OCI-M1 (cell line): ENCODE measurements around the gene LHPP.
A peak's percentile ranks its signal among the peaks of the same experiment; 100 is the strongest.

Source experiments
- DNase-seq: peaks from one replicate; lab custom pipeline; 2025; lab: John Stamatoyannopoulos, UW

The LHPP gene

GRCh38 chr10:124522131-124522932, 60.7 kb downstream of the LHPP start:
- DNase-seq, result no peak

- DNase-seq, result no peak
These were observed 61.6 kb downstream of the LHPP start for GRCh38 chr10:124522933-124523871.

DNA sequence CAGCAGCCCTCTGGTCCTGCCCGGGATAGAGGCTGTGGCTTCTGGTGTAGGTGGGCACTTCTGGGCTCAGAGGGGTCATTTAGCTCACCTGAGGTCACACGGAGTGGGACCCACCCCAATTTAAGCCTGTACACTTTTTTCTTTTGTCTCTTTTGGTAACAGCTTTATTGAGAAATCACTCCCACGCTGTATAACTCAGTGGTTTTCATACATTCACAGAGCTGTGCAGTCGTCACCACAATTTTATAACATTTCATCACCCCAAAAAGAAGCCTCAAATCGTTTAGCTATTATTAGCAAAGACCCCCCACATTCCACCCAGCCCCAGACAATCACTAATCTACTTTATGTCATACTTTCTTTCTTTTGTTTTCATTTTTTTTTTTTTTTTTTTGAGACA, 62.3 kb downstream of the LHPP start:
- DNase-seq, result no peak

- DNase-seq, result no peak
These were observed 63.5 kb downstream of the LHPP start for GRCh38 chr10:124524991-124525653.

- no peak for DNase-seq
These were observed 64.4 kb downstream of the LHPP start for GRCh38 chr10:124525751-124526600.

DNA sequence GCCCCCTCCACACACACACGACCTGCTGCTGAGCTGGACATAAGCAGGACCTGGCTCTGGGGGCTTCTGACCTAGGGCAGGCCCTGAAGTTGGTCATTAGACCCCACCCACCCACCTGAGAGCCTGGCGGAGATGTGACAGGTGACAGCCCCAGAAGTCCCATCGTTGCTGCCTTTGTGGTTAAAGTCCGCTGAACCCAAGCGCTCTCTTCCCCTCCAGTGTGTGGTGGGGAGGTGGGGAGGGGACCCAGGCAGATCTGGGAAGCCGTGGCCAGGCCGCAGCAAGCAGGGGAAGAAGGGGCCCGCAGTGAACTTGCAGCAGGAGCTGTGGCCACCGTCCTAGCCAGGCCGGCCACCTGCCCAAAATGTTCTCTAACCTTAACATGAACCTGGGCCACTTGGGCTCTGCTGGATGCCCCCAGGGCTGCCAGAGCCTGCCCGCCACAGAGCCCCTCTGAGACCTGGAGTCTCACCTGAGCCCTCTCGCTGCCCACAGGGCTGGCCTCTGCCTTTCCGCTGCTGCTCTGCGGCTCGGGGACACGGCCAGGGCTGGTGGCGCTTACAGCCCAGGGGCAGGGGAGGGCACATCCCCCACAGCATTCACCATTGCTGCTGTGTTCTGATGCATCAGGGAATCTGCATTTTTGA, 65.1 kb downstream of the LHPP start:
- no peak for DNase-seq

- no peak for DNase-seq
These were observed 66.3 kb downstream of the LHPP start for GRCh38 chr10:124527874-124528395.

GRCh38 chr10:124529661-124530214, 68.1 kb downstream of the LHPP start:
- DNase-seq, result no peak

- peak; percentile 90 for DNase-seq
These were observed 68.6 kb downstream of the LHPP start for GRCh38 chr10:124530215-124530665.

GRCh38 chr10:124530816-124531215, 69.2 kb downstream of the LHPP start:
- DNase-seq, result no peak

GRCh38 chr10:124532106-124532641, 70.6 kb downstream of the LHPP start:
- DNase-seq, result peak; percentile 65

- DNase-seq, result no peak
These were observed 71.2 kb downstream of the LHPP start for GRCh38 chr10:124532788-124533187.

DNA sequence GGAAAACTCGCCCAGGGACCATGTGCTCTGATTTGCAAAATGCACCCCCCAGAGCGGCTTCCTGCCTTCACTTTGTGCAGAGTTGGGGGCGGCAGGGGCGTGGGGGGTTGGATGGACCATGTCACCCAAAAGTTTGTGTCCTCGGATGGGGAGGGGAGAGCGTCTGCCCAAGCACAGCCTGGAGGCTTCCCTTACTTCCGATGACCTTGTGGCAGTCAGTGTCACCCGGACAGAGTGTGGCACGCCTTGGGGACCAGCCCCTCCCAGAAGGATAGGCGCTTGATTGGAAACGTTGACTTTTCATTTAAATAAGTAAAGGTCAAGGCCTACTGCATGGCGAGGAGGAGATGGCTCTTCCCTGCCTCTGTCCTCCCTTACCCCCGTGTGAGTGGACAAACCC, 71.6 kb downstream of the LHPP start:
- DNase-seq, result no peak

GRCh38 chr10:124534231-124534798, 72.7 kb downstream of the LHPP start:
- DNase-seq, result no peak

GRCh38 chr10:124534826-124535601, 73.4 kb downstream of the LHPP start:
- no peak for DNase-seq

DNA sequence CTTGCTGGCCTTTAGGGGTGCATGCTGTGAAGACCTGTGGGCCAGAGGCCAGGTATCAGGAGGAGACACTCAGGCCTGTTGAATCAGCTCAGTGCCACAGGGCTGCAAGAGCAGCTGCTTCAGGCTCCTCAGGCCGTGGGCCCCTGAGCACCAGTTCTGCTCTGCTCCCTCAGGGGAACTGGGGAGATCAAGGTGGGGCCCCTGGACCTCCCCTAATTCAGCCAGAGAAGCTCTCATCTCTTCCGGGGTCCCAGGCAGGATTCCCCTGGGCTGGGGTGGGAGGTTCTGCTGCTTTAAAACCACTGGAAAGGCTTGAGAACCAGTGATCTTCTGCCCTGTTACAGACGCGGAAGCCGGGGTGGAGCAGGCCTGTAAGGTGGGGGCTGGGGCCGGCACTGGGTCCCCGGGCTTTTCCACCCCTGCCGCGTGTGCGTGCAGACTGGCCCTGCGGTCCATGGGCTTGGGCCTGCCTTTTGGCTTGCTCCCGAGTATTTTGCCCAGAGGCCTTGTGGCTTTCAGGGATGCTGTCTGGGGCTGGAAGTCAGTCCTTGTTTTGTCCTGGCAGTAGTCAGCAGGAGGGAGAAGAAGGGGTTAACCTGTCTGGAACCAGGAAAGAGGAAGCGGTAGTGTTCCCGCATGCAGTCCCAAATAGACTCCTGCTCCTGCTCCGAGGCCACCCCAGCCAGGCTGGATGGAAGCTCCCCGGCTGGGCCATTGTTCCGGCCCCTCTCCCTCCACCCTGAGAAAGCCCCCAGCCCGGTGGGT, 74.3 kb downstream of the LHPP start:
- peak; percentile 34 for DNase-seq

DNA sequence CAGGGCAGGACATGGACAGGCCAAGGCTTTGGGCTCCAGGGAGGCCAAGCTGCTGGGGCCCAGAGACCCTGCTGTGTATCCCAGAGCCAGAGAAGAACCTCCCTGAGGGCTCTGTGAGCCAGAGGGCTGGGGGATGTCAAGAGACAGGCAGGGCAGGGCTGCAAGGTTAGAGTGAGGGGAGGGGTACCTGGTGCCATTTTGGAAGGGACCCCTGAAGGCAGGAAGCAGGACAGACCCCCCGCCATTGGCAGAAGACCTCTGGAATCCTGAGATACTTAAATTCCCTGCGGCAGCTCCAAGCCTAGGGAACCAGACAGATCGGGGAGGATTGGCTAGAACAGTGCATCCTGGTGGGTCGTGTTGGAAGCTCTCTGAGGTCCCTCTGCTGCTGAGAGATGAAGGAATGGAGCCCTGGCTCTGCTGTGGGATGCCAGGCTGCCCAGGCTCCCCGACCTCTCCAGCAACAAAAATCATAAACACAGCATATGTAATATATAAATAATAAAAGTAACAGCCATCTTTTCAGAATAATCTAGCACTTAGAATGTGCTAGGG, 75.0 kb downstream of the LHPP start:
- no peak for DNase-seq
